Erythroblast (primary cell): ENCODE results near the gene PTPRN2.

Experiments
- GATA1 ChIP-seq: IDR thresholded peaks from 2 replicates; pipeline ENCODE4 v1.6.1; 2011; ENCODE audit warnings: low read depth, mild to moderate bottlenecking, control low read depth, low read length, moderate library complexity
- POLR2A ChIP-seq: IDR thresholded peaks from 2 replicates; pipeline ENCODE4 v1.6.1; 2011; ENCODE audit warnings: mild to moderate bottlenecking, low read length

GRCh38 chr7:158003441-158004122 is 584.0 kb downstream of the PTPRN2 start:
- TF ChIP-seq POLR2A (no peak), GATA1 (no peak)
